ENCODE measurements around the gene CCNL1.

GRCh38 chr3:157109267-157110141 lies 50.4 kb downstream of the CCNL1 start:
- TF ChIP-seq TAF1 (IDR thresholded peaks at IDR 0.05; ENCODE audit: borderline replicate concordance, insufficient read depth, low read length) = no peak
- TF ChIP-seq POLR2AphosphoS5 (IDR thresholded peaks at IDR 0.05; ENCODE audit: low read depth, low read length) = no peak
- no peak for TF ChIP-seq REST (IDR thresholded peaks at IDR 0.05; ENCODE audit: insufficient read depth in 1 of 2, low read depth in 2 of 2, low read length in 2 of 2)
- no peak for TF ChIP-seq SIN3A (IDR thresholded peaks at IDR 0.05; ENCODE audit: borderline replicate concordance, insufficient read depth, low read length)
- TF ChIP-seq FOXP2 (optimal IDR thresholded peaks at IDR 0.05; ENCODE audit: borderline replicate concordance, extremely low read depth, extremely low read length, insufficient read depth) = no peak
